ENCODE results near the gene ERGIC1.

DNA sequence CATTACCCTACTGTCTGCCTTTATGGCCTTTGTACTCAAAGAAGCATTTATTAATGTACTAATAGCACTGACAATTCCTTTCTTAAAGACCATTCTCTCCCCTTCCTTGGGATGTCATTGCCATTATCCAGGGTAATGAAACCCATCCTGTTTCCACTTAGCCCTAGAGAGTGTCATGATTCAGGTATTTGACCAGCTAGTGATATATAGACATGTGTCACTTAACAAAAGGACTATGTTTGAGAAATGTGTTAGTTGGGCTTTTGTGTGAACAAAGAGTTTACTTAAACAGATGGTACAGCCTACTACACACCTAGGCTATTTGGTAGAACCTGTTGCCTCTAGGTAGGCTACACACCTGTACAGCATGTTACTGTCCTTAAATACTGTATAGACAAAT lies 151.5 kb downstream of the ERGIC1 start:
- TF ChIP-seq, protein P1, sequence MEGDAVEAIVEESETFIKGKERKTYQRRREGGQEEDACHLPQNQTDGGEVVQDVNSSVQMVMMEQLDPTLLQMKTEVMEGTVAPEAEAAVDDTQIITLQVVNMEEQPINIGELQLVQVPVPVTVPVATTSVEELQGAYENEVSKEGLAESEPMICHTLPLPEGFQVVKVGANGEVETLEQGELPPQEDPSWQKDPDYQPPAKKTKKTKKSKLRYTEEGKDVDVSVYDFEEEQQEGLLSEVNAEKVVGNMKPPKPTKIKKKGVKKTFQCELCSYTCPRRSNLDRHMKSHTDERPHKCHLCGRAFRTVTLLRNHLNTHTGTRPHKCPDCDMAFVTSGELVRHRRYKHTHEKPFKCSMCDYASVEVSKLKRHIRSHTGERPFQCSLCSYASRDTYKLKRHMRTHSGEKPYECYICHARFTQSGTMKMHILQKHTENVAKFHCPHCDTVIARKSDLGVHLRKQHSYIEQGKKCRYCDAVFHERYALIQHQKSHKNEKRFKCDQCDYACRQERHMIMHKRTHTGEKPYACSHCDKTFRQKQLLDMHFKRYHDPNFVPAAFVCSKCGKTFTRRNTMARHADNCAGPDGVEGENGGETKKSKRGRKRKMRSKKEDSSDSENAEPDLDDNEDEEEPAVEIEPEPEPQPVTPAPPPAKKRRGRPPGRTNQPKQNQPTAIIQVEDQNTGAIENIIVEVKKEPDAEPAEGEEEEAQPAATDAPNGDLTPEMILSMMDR (IDR thresholded peaks at IDR 0.05 in 2 of 3, conservative IDR thresholded peaks at IDR 0.05 in 1 of 3; ENCODE audit: control insufficient read depth in 2 of 3, extremely low read depth in 1 of 3, insufficient read depth in 1 of 3, low read depth in 3 of 3, low read length in 3 of 3), result no peak
- TF ChIP-seq, protein P2, sequence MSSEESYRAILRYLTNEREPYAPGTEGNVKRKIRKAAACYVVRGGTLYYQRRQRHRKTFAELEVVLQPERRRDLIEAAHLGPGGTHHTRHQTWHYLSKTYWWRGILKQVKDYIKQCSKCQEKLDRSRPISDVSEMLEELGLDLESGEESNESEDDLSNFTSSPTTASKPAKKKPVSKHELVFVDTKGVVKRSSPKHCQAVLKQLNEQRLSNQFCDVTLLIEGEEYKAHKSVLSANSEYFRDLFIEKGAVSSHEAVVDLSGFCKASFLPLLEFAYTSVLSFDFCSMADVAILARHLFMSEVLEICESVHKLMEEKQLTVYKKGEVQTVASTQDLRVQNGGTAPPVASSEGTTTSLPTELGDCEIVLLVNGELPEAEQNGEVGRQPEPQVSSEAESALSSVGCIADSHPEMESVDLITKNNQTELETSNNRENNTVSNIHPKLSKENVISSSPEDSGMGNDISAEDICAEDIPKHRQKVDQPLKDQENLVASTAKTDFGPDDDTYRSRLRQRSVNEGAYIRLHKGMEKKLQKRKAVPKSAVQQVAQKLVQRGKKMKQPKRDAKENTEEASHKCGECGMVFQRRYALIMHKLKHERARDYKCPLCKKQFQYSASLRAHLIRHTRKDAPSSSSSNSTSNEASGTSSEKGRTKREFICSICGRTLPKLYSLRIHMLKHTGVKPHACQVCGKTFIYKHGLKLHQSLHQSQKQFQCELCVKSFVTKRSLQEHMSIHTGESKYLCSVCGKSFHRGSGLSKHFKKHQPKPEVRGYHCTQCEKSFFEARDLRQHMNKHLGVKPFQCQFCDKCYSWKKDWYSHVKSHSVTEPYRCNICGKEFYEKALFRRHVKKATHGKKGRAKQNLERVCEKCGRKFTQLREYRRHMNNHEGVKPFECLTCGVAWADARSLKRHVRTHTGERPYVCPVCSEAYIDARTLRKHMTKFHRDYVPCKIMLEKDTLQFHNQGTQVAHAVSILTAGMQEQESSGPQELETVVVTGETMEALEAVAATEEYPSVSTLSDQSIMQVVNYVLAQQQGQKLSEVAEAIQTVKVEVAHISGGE (CRISPR knock-in tag; IDR thresholded peaks at IDR 0.05), result no peak
- TF ChIP-seq, protein P3, sequence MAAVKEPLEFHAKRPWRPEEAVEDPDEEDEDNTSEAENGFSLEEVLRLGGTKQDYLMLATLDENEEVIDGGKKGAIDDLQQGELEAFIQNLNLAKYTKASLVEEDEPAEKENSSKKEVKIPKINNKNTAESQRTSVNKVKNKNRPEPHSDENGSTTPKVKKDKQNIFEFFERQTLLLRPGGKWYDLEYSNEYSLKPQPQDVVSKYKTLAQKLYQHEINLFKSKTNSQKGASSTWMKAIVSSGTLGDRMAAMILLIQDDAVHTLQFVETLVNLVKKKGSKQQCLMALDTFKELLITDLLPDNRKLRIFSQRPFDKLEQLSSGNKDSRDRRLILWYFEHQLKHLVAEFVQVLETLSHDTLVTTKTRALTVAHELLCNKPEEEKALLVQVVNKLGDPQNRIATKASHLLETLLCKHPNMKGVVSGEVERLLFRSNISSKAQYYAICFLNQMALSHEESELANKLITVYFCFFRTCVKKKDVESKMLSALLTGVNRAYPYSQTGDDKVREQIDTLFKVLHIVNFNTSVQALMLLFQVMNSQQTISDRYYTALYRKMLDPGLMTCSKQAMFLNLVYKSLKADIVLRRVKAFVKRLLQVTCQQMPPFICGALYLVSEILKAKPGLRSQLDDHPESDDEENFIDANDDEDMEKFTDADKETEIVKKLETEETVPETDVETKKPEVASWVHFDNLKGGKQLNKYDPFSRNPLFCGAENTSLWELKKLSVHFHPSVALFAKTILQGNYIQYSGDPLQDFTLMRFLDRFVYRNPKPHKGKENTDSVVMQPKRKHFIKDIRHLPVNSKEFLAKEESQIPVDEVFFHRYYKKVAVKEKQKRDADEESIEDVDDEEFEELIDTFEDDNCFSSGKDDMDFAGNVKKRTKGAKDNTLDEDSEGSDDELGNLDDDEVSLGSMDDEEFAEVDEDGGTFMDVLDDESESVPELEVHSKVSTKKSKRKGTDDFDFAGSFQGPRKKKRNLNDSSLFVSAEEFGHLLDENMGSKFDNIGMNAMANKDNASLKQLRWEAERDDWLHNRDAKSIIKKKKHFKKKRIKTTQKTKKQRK (IDR thresholded peaks at IDR 0.05; ENCODE audit: low read depth, low read length), result no peak
- no peak for TF ChIP-seq POLR2A (IDR thresholded peaks at IDR 0.05; ENCODE audit: low read depth, low read length)
- TF ChIP-seq ZZZ3 (IDR thresholded peaks at IDR 0.05; ENCODE audit: control insufficient read depth, insufficient read length, low read depth), result no peak
- TF ChIP-seq, protein P4, sequence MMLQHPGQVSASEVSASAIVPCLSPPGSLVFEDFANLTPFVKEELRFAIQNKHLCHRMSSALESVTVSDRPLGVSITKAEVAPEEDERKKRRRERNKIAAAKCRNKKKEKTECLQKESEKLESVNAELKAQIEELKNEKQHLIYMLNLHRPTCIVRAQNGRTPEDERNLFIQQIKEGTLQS (IDR thresholded peaks at IDR 0.05; ENCODE audit: borderline replicate concordance, extremely low read depth, low read depth, low read length), result no peak
- TF ChIP-seq NFIC (IDR thresholded peaks at IDR 0.05; ENCODE audit: low read depth, low read length), result no peak
- no peak for TF ChIP-seq MXI1 (IDR thresholded peaks at IDR 0.05; ENCODE audit: low read depth, low read length)
